Measurements from ENCODE around the gene PPP1R9A. TPM values are rescaled to one million over a fixed set of nuclear protein-coding genes. Genes with fewer than 3 reads are reported as not detected.

PPP1R9A gene
- total RNA-seq, 4 donors from 2014 or later: 22.4 to 27.5 (median 23.3) TPM

DNA sequence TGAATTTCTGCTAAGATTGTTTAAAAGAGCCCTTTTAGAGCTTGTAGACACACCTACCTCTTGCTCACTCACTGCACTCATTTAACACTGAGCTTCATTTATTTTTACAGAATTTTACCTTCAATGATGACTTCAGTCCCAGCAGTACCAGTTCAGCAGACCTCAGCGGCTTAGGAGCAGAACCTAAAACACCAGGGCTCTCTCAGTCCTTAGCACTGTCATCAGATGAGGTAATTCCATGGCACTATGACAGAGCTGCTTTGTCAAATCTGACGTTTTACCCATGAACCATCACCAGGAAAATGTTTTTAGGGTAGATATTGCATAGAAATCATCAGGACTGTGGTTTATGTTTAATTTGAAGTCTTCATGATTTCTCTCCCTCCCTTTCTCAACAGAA is 378.7 kb downstream of the PPP1R9A start:
- DNase-seq (ENCODE audit: extremely low spot score): no peak
- no peak overlapping the region for H3K4me3 ChIP-seq
- 69% methylated on average over 2 of the region's 2 CpGs for WGBS
- H3K4me1 ChIP-seq: no peaks in the 10 kb centered on the region
- no peak for TF ChIP-seq POLR2AphosphoS5 (IDR thresholded peaks at IDR 0.05)
- no peak for TF ChIP-seq CTCF (IDR thresholded peaks at IDR 0.05)
- no peak for TF ChIP-seq POLR2A (IDR thresholded peaks at IDR 0.05; ENCODE audit: low read depth)
- TF ChIP-seq EP300 (IDR thresholded peaks at IDR 0.05): no peak
- H3K36me3 ChIP-seq: peaks cover 0 to 46% (median 6%) of the 10 kb centered on the region in 4 donors
- intact Hi-C loops (cut with DNase I): no loop called here
- no peaks in the 10 kb centered on the region for H3K27me3 ChIP-seq
- H3K27ac ChIP-seq (replicated peaks in 1 of 4): no peak overlapping the region
- H3K9me3 ChIP-seq: no peaks in the 10 kb centered on the region

DNA sequence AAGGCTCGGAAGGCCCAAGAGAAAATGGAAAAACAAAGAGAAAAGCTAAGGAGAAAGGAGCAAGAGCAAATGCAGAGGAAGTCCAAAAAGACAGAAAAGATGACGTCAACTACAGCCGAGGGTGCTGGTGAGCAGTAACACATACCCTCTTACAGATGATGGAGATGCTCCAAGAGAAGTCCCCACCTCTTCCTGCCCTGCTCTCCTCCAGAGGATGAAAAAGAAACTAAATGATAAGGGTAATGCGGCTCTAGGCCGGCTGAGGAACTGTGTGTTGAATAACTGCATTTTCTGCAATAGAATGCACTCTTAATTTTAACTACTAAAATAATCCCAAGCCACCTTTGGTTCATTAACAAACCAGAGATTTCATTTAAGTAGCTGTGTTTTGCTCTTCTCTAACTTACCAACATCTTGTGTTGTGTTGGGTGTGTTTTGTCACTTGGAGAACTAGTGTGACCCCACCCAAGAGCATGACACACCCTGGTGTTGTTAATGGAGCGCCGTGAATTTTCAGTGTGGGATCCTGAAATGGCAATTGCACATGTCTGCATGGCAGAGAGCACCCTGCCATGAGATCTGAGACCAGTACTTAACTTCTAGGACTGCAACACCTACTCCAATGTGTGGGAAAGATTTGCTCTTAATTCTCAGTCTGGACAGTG is 382.9 kb downstream of the PPP1R9A start:
- no peaks in the 10 kb centered on the region for H3K27me3 ChIP-seq
- TF ChIP-seq EP300 (IDR thresholded peaks at IDR 0.05) (no peak), POLR2A (IDR thresholded peaks at IDR 0.05; ENCODE audit: low read depth) (no peak), POLR2AphosphoS5 (IDR thresholded peaks at IDR 0.05) (no peak), CTCF (IDR thresholded peaks at IDR 0.05) (no peak)
- DNase-seq (ENCODE audit: extremely low spot score): no peak
- WGBS: 92% methylated on average over 7 of the region's 7 CpGs
- intact Hi-C loops (cut with DNase I): no loop called here
- no peaks in the 10 kb centered on the region for H3K9me3 ChIP-seq
- H3K27ac ChIP-seq (replicated peaks in 1 of 4): no peak overlapping the region
- H3K4me3 ChIP-seq: no peak overlapping the region
- no peaks in the 10 kb centered on the region for H3K4me1 ChIP-seq
- H3K36me3 ChIP-seq: peaks cover 0 to 41% (median 6%) of the 10 kb centered on the region in 4 donors

- Histone ChIP-seq H3K4me1 (no peaks in the 10 kb centered on the region), H3K27me3 (no peaks in the 10 kb centered on the region), H3K4me3 (no peak overlapping the region), H3K36me3 (peaks cover 0 to 7% (median 2%) of the 10 kb centered on the region in 4 donors), H3K27ac (replicated peaks in 1 of 4) (no peak overlapping the region), H3K9me3 (no peaks in the 10 kb centered on the region)
- DNase-seq (ENCODE audit: extremely low spot score): no peak
- TF ChIP-seq POLR2A (IDR thresholded peaks at IDR 0.05; ENCODE audit: low read depth): no peak
- no peak for TF ChIP-seq EP300 (IDR thresholded peaks at IDR 0.05)
- no peak for TF ChIP-seq CTCF (IDR thresholded peaks at IDR 0.05)
- no peak for TF ChIP-seq POLR2AphosphoS5 (IDR thresholded peaks at IDR 0.05)
- intact Hi-C loops (cut with DNase I): no loop called here
Observed at GRCh38 chr7:95295397-95295796, 388.0 kb downstream of the PPP1R9A start.

DNA sequence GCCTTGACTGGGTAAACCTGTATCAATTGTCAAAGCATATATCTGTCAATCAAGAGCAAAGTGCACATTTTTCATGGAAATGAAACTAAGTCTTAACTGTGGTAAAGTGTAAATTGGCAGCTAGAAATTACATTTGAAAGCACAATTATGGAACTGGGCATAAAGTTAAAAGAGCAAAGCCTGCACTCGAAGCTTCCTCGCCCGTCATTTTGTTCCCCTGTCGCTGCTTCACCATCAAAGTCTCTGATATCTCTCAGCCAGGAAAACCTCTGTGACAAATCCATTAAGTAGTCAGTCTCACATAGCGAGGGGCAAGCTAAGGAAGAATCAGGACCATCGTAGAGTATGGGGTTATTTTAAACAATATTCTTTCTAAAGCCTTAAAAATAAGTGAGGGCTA is 389.1 kb downstream of the PPP1R9A start:
- Histone ChIP-seq H3K27me3 (no peaks in the 10 kb centered on the region), H3K27ac (replicated peaks in 1 of 4) (no peak overlapping the region), H3K36me3 (no peaks in the 10 kb centered on the region), H3K4me3 (no peak overlapping the region), H3K9me3 (no peaks in the 10 kb centered on the region), H3K4me1 (no peaks in the 10 kb centered on the region)
- DNase-seq (ENCODE audit: extremely low spot score): no peak
- 93% methylated on average over 6 of the region's 6 CpGs for WGBS
- intact Hi-C loops (cut with DNase I): no loop called here
- no peak for TF ChIP-seq POLR2AphosphoS5 (IDR thresholded peaks at IDR 0.05)
- no peak for TF ChIP-seq EP300 (IDR thresholded peaks at IDR 0.05)
- no peak for TF ChIP-seq CTCF (IDR thresholded peaks at IDR 0.05)
- no peak for TF ChIP-seq POLR2A (IDR thresholded peaks at IDR 0.05; ENCODE audit: low read depth)

DNA sequence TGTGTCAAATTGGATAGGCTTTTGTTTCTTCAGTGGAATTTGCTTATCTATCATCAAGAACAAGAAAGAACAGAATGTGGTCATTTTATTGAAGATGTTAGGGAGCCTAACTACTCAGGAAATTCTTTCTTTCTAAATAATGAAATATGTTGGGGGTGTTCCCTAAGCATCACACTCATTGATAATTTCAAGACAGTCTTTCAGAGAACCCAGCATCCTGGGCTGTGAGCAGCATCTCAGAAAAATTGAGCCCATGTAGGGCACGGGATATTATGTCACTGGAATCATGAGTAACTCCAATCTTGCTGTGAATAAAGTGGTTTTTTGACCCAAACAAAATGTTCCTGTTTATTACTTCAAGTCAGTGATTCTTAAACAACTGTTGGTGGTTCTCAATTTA is 389.6 kb downstream of the PPP1R9A start:
- intact Hi-C loops (cut with DNase I): no loop called here
- no peaks in the 10 kb centered on the region for H3K36me3 ChIP-seq
- H3K4me3 ChIP-seq: no peak overlapping the region
- H3K27ac ChIP-seq (replicated peaks in 1 of 4): no peak overlapping the region
- H3K9me3 ChIP-seq: no peaks in the 10 kb centered on the region
- no peaks in the 10 kb centered on the region for H3K4me1 ChIP-seq
- no peak for DNase-seq (ENCODE audit: extremely low spot score)
- WGBS: 74% methylated on average over 1 of the region's 1 CpG
- H3K27me3 ChIP-seq: no peaks in the 10 kb centered on the region
- TF ChIP-seq POLR2AphosphoS5 (IDR thresholded peaks at IDR 0.05) (no peak), CTCF (IDR thresholded peaks at IDR 0.05) (no peak), POLR2A (IDR thresholded peaks at IDR 0.05; ENCODE audit: low read depth) (no peak), EP300 (IDR thresholded peaks at IDR 0.05) (no peak)

Data from esophagus muscularis mucosa (tissue), 4 donors.